ENCODE results near the gene GATM.

GATM gene

GRCh38 chr15:45399381-45400212, 21.3 kb upstream of the GATM start:
- Mint-ChIP-seq H3K27ac (no peak overlapping the region), H3K27me3 (no peaks in the 10 kb centered on the region), H3K4me1 (peaks cover 6% of the 10 kb centered on the region), H3K4me3 (no peak overlapping the region), H3K36me3 (peaks cover 2% of the 10 kb centered on the region), H3K9me3 (no peaks in the 10 kb centered on the region)
- ATAC-seq (ENCODE audit: low read depth) = no peak
- DNase-seq (ENCODE audit: low spot score in 2 of 2) = peak in 1 of 2 donors; percentile 29

- Mint-ChIP-seq H3K27me3 (no peaks in the 10 kb centered on the region), H3K4me1 (peaks cover 7% of the 10 kb centered on the region), H3K36me3 (peaks cover 2% of the 10 kb centered on the region), H3K9me3 (no peaks in the 10 kb centered on the region), H3K27ac (no peak overlapping the region), H3K4me3 (no peak overlapping the region)
- ATAC-seq (ENCODE audit: low read depth) = no peak
- DNase-seq (ENCODE audit: low spot score in 2 of 2) = no peak
Observed at GRCh38 chr15:45397116-45397665, 18.8 kb upstream of the GATM start.

GRCh38 chr15:45395943-45396342, 17.6 kb upstream of the GATM start:
- H3K4me3 Mint-ChIP-seq = no peak overlapping the region
- no peak overlapping the region for H3K27ac Mint-ChIP-seq
- DNase-seq (ENCODE audit: low spot score in 2 of 2) (no peak), ATAC-seq (ENCODE audit: low read depth) (no peak)
- H3K36me3 Mint-ChIP-seq = peaks cover 2% of the 10 kb centered on the region
- H3K4me1 Mint-ChIP-seq = peaks cover 6% of the 10 kb centered on the region
- no peaks in the 10 kb centered on the region for H3K27me3 Mint-ChIP-seq
- H3K9me3 Mint-ChIP-seq = no peaks in the 10 kb centered on the region

GRCh38 chr15:45394681-45395080, 16.3 kb upstream of the GATM start:
- H3K36me3 Mint-ChIP-seq = peaks cover 2% of the 10 kb centered on the region
- ATAC-seq (ENCODE audit: low read depth) = no peak
- no peaks in the 10 kb centered on the region for H3K27me3 Mint-ChIP-seq
- peaks cover 8% of the 10 kb centered on the region for H3K4me1 Mint-ChIP-seq
- no peaks in the 10 kb centered on the region for H3K9me3 Mint-ChIP-seq
- no peak overlapping the region for H3K27ac Mint-ChIP-seq
- no peak overlapping the region for H3K4me3 Mint-ChIP-seq
- no peak for DNase-seq (ENCODE audit: low spot score in 2 of 2)

GRCh38 chr15:45393851-45394250, 15.5 kb upstream of the GATM start:
- no peak for ATAC-seq (ENCODE audit: low read depth)
- no peaks in the 10 kb centered on the region for H3K27me3 Mint-ChIP-seq

GRCh38 chr15:45392584-45392855, 14.2 kb upstream of the GATM start:
- DNase-seq (ENCODE audit: low spot score in 2 of 2) (no peak), ATAC-seq (ENCODE audit: low read depth) (no peak)
- Mint-ChIP-seq H3K9me3 (no peaks in the 10 kb centered on the region), H3K4me3 (peak overlapping the region; percentile 67), H3K27ac (peak overlapping the region; percentile 97), H3K36me3 (peaks cover 2% of the 10 kb centered on the region), H3K27me3 (no peaks in the 10 kb centered on the region), H3K4me1 (peaks cover 10% of the 10 kb centered on the region)

More at GRCh38 chr15:45393851-45394250, 15.5 kb upstream of the GATM start:
- no peak for DNase-seq (ENCODE audit: low spot score in 2 of 2)
- Mint-ChIP-seq H3K4me1 (peaks cover 10% of the 10 kb centered on the region), H3K36me3 (peaks cover 2% of the 10 kb centered on the region), H3K4me3 (no peak overlapping the region), H3K9me3 (no peaks in the 10 kb centered on the region), H3K27ac (no peak overlapping the region)

- H3K4me1 Mint-ChIP-seq = peaks cover 10% of the 10 kb centered on the region
- no peaks in the 10 kb centered on the region for H3K9me3 Mint-ChIP-seq
- peak; percentile 94 for ATAC-seq (ENCODE audit: low read depth)
- no peaks in the 10 kb centered on the region for H3K27me3 Mint-ChIP-seq
- H3K4me3 Mint-ChIP-seq = peak overlapping the region; percentile 67
- H3K36me3 Mint-ChIP-seq = peaks cover 2% of the 10 kb centered on the region
- peak overlapping the region; percentile 97 for H3K27ac Mint-ChIP-seq
- DNase-seq (ENCODE audit: low spot score in 2 of 2) = peak in 1 of 2 donors; percentile 62
Observed at GRCh38 chr15:45391746-45392583, 13.6 kb upstream of the GATM start.

GRCh38 chr15:45389351-45389750, 11.0 kb upstream of the GATM start:
- Mint-ChIP-seq H3K4me3 (no peak overlapping the region), H3K36me3 (no peaks in the 10 kb centered on the region), H3K27ac (no peak overlapping the region), H3K27me3 (no peaks in the 10 kb centered on the region), H3K4me1 (peaks cover 10% of the 10 kb centered on the region), H3K9me3 (no peaks in the 10 kb centered on the region)
- no peak for DNase-seq (ENCODE audit: low spot score in 2 of 2)
- no peak for ATAC-seq (ENCODE audit: low read depth)

GRCh38 chr15:45387380-45388007, 9.2 kb upstream of the GATM start:
- H3K4me3 Mint-ChIP-seq = no peak overlapping the region
- no peak for ATAC-seq (ENCODE audit: low read depth)
- no peak overlapping the region for H3K27ac Mint-ChIP-seq
- no peak for DNase-seq (ENCODE audit: low spot score in 2 of 2)
- H3K4me1 Mint-ChIP-seq = peaks cover 8% of the 10 kb centered on the region
- no peaks in the 10 kb centered on the region for H3K36me3 Mint-ChIP-seq
- H3K27me3 Mint-ChIP-seq = no peaks in the 10 kb centered on the region
- H3K9me3 Mint-ChIP-seq = no peaks in the 10 kb centered on the region

- no peaks in the 10 kb centered on the region for H3K36me3 Mint-ChIP-seq
- DNase-seq (ENCODE audit: low spot score in 2 of 2) (no peak), ATAC-seq (ENCODE audit: low read depth) (no peak)
- peaks cover 4% of the 10 kb centered on the region for H3K4me1 Mint-ChIP-seq
- no peaks in the 10 kb centered on the region for H3K9me3 Mint-ChIP-seq
- no peaks in the 10 kb centered on the region for H3K27me3 Mint-ChIP-seq
- H3K4me3 Mint-ChIP-seq = no peak overlapping the region
- no peak overlapping the region for H3K27ac Mint-ChIP-seq
Observed at GRCh38 chr15:45386974-45387373, 8.6 kb upstream of the GATM start.

GRCh38 chr15:45386420-45386819, 8.1 kb upstream of the GATM start:
- Mint-ChIP-seq H3K27me3 (no peaks in the 10 kb centered on the region), H3K27ac (no peak overlapping the region), H3K36me3 (no peaks in the 10 kb centered on the region), H3K9me3 (no peaks in the 10 kb centered on the region), H3K4me1 (peaks cover 4% of the 10 kb centered on the region), H3K4me3 (no peak overlapping the region)
- DNase-seq (ENCODE audit: low spot score in 2 of 2) (no peak), ATAC-seq (ENCODE audit: low read depth) (no peak)

- Mint-ChIP-seq H3K36me3 (no peaks in the 10 kb centered on the region), H3K4me3 (no peak overlapping the region), H3K9me3 (no peaks in the 10 kb centered on the region), H3K4me1 (peaks cover 2% of the 10 kb centered on the region), H3K27ac (no peak overlapping the region), H3K27me3 (no peaks in the 10 kb centered on the region)
- ATAC-seq (ENCODE audit: low read depth) = no peak
- no peak for DNase-seq (ENCODE audit: low spot score in 2 of 2)
Observed at GRCh38 chr15:45385590-45385989, 7.2 kb upstream of the GATM start.

- no peak for DNase-seq (ENCODE audit: low spot score in 2 of 2)
- no peaks in the 10 kb centered on the region for H3K9me3 Mint-ChIP-seq
- no peak overlapping the region for H3K4me3 Mint-ChIP-seq
- H3K4me1 Mint-ChIP-seq = peaks cover 2% of the 10 kb centered on the region
- H3K27ac Mint-ChIP-seq = no peak overlapping the region
- no peaks in the 10 kb centered on the region for H3K27me3 Mint-ChIP-seq
- no peaks in the 10 kb centered on the region for H3K36me3 Mint-ChIP-seq
- ATAC-seq (ENCODE audit: low read depth) = no peak
Observed at GRCh38 chr15:45384700-45385099, 6.4 kb upstream of the GATM start.

GRCh38 chr15:45378913-45379262, 544 bp upstream of the GATM start:
- DNase-seq (ENCODE audit: low spot score in 2 of 2) (no peak), ATAC-seq (ENCODE audit: low read depth) (no peak)
- H3K36me3 Mint-ChIP-seq = peaks cover 15% of the 10 kb centered on the region
- peak overlapping the region; percentile 93 for H3K4me3 Mint-ChIP-seq
- peak overlapping the region; percentile 93 for H3K27ac Mint-ChIP-seq
- peaks cover 25% of the 10 kb centered on the region for H3K4me1 Mint-ChIP-seq
- H3K27me3 Mint-ChIP-seq = no peaks in the 10 kb centered on the region
- no peaks in the 10 kb centered on the region for H3K9me3 Mint-ChIP-seq

All from memory B cell (primary cell).